ENCODE measurements around the gene RIN1.

- TF ChIP-seq CTCF (IDR thresholded peaks at IDR 0.05) (no peak), EZH2 (IDR thresholded peaks at IDR 0.05) (no peak), EZH2phosphoT487 (IDR thresholded peaks at IDR 0.05) (no peak)
Measured at GRCh38 chr11:66330931-66331330, 5.3 kb downstream of the RIN1 start.
